D721Med (cell line): ENCODE measurements around the gene PJA1.

Source experiments
- DNase-seq: peaks from one replicate; pipeline ENCODE4 v3.0.0; 2011; ENCODE audit warnings: low spot score; ENCODE audit not compliant: insufficient read length
- FAIRE-seq: peaks from 2 replicates; lab custom pipeline; 2011; peaks lifted over from hg19 to GRCh38; lab: Jason Lieb, UNC
- TF ChIP-seq, protein P1 (sequence below): IDR thresholded peaks from 2 replicates; pipeline ENCODE4 v1.5.1; 2012; ENCODE audit warnings: mild to moderate bottlenecking, control low read depth; ENCODE audit not compliant: insufficient read depth; ENCODE audit errors: missing control alignments

Gene PJA1

GRCh38 chrX:69185886-69186285 is 20.6 kb upstream of the PJA1 start:
- DNase-seq (no peak), FAIRE-seq (no peak)

GRCh38 chrX:69185141-69185540 is 19.9 kb upstream of the PJA1 start:
- DNase-seq, result no peak
- TF ChIP-seq, protein P1, sequence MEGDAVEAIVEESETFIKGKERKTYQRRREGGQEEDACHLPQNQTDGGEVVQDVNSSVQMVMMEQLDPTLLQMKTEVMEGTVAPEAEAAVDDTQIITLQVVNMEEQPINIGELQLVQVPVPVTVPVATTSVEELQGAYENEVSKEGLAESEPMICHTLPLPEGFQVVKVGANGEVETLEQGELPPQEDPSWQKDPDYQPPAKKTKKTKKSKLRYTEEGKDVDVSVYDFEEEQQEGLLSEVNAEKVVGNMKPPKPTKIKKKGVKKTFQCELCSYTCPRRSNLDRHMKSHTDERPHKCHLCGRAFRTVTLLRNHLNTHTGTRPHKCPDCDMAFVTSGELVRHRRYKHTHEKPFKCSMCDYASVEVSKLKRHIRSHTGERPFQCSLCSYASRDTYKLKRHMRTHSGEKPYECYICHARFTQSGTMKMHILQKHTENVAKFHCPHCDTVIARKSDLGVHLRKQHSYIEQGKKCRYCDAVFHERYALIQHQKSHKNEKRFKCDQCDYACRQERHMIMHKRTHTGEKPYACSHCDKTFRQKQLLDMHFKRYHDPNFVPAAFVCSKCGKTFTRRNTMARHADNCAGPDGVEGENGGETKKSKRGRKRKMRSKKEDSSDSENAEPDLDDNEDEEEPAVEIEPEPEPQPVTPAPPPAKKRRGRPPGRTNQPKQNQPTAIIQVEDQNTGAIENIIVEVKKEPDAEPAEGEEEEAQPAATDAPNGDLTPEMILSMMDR, result no peak
- no peak for FAIRE-seq

More at GRCh38 chrX:69185886-69186285, 20.6 kb upstream of the PJA1 start:
- TF ChIP-seq, protein P1, result no peak

- DNase-seq (no peak), FAIRE-seq (no peak)
- TF ChIP-seq, protein P1, result no peak
Measured at GRCh38 chrX:69182818-69183380, 17.6 kb upstream of the PJA1 start.

DNA sequence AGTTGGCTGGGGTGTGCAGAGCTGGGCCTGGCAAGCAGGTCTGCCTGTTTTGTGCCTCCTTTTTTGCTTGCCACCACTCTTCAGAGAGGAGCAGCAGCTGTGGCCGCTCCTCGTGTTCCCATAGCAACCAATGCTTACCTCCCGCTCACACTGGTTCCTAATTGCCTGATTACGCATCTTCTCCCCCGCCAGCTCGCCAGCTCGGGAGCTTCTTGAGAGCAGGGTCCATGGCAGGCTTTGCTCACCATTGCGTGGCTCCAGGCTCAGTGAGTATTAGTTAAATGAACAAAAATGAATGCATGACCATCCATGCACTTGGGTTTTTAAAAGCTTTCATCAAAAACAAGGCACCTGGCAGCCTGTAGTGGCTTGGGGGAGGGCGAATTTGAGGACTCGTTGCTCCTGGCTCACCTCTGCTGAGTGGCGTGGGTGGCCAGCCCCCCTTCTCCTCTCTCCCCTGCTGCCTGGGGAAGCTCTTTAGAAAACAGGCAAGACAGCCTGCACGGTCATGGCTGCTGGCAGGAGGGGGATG is 14.2 kb upstream of the PJA1 start:
- FAIRE-seq (no peak), DNase-seq (peak; percentile 33)
- TF ChIP-seq, protein P1, result no peak

GRCh38 chrX:69178592-69178991 is 13.3 kb upstream of the PJA1 start:
- FAIRE-seq (no peak), DNase-seq (no peak)
- TF ChIP-seq, protein P1, result no peak

DNA sequence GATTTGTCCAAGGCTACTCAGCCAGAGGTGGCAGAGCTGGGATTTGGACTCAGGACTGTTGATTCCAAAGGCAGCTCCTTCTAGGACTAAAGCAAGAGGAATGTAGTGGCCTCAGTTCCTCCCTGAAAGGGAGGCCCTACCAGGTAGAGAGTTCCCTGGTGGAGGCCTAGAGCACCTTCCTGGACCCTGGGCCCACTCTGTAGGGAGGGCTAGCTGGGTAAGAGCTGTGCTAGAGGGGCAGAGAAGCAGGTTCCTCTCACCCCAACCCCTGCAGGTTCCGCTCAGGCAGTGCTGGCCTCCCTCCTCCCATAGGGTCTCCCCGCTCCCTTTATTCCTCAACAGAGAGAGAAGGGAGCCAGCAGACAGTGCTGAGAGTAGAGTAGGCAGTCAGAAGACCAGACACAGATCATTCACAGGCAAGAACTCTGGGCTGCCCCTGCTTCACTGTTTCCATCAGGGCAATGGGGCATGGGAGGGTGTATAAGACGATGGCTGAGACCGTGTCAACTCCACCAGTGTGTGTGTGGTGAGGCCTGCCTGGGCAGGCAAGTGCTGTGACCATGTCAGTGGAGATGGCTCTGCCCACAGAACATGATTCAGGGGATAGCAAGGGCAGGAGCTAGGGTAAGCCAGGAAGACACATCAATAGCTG is 12.4 kb upstream of the PJA1 start:
- TF ChIP-seq, protein P1, result no peak
- DNase-seq (no peak), FAIRE-seq (no peak)

- DNase-seq (no peak), FAIRE-seq (no peak)
- TF ChIP-seq, protein P1, result no peak
Measured at GRCh38 chrX:69176053-69176452, 10.8 kb upstream of the PJA1 start.
